GM19452 (cell line): ENCODE data around the gene SLIT3.

Experiments
- ATAC-seq: cut with Tn5 transposase; IDR thresholded peaks from one replicate; pipeline ENCODE4 v1.9.1; 2021; ENCODE audit not compliant: unreplicated experiment

Gene SLIT3

DNA sequence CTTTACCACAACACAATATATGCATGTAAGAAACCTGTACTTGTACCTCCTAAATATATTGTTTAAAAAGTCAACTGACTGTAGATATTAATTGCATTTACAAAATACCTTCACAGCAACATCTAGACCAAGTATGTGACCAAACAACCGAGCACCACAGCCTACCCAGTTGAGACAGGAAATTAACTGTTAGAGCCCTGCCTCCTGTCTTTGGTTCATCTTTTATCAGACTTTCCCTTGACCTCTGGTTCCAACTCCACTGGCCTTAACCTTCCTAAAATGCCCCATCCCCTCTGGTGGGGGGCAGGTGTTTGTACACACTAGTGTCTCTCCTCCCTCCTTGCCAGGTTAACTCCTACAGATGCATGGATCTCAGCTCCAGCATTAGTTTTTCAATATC, 566.8 kb downstream of the SLIT3 start:
- peak; percentile 12 for ATAC-seq

DNA sequence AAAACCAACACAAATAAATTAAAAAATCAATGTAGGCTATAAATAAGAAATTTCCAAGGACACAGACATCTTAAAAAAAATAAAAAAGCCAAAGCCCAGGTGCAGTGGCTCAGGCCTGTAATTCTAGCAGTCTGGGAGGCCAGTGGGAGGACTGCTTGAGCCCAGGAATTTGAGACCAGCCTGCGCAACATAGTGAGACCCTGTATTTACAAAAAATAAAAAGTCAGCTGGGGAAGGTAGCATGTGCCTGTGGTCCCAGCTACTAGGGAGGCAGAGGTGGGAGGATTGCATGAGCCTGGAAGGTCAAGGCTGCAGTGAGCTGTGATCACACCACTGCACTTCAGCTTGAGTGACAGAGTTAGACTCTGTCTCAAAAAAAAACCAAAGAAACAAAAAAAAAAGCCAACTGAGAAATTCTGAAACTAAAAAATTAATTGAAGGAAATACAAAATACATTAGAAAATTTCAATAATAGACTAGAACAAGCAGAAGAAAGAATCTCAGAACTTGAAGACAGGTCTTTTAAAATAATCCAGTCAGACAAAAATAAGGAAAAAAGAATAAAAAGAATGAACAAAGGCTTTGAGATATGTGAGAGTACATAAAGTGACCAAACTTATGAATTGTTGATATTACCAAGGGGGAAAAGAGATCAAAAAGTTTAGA, 572.3 kb downstream of the SLIT3 start:
- ATAC-seq: no peak

- ATAC-seq: no peak
These were observed 573.4 kb downstream of the SLIT3 start for GRCh38 chr5:168727547-168727946.

DNA sequence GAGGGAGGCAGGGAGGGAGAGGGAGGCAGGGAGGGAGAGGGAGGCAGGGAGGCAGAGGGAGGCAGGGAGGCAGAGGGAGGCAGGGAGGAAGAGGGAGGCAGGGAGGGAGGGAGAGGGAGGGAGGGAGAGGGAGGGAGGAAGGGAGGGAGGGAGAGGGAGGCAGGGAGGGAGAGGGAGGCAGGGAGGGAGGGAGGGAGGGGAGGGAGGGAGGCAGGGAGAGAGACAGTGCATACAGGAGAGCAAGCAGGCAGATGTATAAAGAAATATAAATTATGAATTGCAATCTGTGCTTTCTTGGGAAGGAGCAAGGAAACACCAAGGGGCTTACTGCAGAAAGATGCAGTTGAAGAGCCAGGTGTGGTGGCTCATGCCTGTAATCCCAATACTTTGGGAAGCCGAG, 574.6 kb downstream of the SLIT3 start:
- ATAC-seq: no peak

- no peak for ATAC-seq
These were observed 576.7 kb downstream of the SLIT3 start for GRCh38 chr5:168724227-168724626.

DNA sequence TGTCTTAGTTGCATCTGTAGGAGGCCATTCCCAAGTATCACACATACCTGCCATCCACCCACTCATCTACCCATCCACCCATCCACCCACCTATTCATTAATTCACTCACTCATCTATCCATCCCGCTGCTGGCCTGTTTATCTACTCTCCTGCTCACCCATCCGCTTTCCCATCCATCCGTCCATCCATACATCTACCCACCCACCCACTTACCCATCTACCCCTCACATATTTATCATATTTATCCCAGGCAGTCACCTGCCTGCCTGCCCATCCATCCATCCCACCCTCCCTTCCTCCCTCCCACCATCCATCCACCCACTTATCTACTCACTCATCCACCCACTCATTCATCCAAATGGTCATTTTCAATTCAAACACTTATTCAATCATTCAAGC, 577.9 kb downstream of the SLIT3 start:
- no peak for ATAC-seq

GRCh38 chr5:168721966-168722365, 579.0 kb downstream of the SLIT3 start:
- no peak for ATAC-seq

DNA sequence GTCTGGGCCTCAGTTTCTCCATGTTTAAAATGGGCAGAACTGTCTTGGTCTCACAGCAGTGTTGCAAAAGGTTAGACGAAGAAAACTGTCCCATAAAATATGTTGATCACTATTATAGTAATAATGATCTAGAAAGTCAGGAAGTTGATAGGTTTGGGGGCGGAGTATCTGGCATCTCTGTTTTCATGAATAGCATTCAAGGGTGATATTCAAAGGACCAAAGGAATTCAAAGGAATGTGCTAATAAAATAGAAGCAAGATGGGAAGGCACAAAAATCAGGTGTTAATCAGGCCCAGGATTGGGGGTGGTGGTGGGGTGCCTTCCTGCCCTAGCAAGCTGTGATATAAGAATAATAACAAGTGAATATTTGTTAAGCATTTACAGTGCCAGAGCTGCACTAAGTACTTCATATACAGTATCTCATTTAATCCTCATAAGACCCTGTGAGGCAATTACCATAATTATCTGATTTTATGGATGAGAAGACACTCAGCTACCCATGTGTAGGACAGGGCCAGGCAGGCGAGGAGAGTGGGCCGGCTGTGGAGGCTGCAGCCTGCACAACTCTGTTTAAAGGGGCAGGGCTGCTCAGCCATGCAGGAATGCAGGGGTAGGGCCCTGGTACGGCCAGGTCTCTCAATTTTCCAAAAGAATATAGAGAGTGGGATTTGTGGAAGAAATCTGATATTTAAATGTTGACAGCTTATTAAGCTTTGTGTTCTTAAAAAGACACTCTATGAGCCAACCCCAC, 579.8 kb downstream of the SLIT3 start:
- ATAC-seq: no peak

DNA sequence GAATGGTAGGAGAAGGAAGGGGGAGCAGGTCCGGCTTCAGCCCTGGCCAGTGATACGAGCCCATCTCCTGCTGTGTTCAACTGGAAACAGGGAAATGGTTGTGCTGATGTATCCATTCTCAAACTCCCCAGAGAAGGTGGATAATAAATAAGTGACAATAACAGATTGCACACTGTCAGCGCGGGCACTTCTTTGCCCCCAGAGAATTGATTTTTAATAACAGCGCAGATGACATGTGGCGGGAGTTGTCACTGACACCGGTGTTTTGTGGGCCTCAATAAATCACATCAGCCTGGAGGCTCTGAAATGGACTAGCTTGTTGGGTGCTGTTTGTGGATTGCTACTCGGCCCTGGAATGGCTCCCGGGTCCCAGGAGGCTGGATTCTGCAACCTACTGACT, 580.4 kb downstream of the SLIT3 start:
- no peak for ATAC-seq

- no peak for ATAC-seq
These were observed 586.9 kb downstream of the SLIT3 start for GRCh38 chr5:168714046-168714445.

GRCh38 chr5:168713051-168713450, 587.9 kb downstream of the SLIT3 start:
- ATAC-seq: no peak

DNA sequence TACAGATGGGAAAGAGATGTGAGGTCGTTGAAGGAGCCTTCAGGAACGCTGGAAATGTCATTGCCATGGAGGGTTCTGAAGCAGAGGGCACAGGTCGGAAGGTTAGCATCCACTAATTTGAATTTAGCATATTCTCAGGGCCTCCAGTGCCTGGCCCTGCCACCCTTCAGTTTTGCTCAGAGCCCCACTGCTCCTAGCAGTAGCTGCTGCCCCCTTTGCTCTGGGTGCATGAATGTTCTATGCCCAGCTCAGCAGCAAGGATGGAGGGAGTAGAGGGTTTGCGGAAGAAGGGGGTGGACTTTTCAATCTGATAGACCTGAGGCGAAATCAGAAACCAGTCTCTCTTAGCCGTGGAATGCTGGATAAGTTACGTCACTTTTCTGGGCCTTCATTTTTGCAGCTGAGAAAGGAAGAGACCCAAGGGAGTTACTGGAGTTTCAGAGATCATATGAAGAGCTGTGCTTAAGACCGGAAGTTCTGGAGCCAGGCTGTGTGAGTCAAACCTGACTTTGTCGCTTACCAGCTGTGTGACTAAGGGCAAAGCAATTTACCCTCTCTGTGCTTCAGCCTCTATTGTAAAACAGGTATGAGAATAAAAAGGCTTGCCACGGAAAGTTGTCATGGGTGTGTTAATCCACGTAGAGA, 588.5 kb downstream of the SLIT3 start:
- no peak for ATAC-seq

DNA sequence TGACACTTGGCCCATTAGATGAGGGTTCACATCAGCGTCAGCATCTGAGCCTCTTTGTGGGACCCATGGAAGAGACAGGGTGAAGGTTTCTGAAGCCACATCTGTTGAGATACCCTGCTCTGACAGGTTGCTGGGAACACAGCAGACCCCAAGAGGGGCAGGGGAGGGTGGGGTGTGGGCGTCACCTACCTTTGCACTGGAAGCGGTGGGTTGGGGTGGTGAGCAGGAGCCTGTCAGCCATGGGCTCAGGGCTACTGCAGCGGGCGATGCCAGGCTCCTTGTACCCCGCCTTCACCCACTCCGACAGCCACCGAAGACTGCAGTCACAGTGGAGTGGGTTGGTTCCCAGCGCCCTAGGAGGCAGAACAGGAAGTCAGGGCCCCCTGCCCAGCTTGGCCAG, 590.2 kb downstream of the SLIT3 start:
- ATAC-seq: no peak

GRCh38 chr5:168707716-168708695, 592.9 kb downstream of the SLIT3 start:
- ATAC-seq: no peak

GRCh38 chr5:168706655-168707069, 594.3 kb downstream of the SLIT3 start:
- ATAC-seq: no peak

- ATAC-seq: no peak
These were observed 595.6 kb downstream of the SLIT3 start for GRCh38 chr5:168705321-168705720.

- no peak for ATAC-seq
These were observed 598.4 kb downstream of the SLIT3 start for GRCh38 chr5:168702511-168702910.

DNA sequence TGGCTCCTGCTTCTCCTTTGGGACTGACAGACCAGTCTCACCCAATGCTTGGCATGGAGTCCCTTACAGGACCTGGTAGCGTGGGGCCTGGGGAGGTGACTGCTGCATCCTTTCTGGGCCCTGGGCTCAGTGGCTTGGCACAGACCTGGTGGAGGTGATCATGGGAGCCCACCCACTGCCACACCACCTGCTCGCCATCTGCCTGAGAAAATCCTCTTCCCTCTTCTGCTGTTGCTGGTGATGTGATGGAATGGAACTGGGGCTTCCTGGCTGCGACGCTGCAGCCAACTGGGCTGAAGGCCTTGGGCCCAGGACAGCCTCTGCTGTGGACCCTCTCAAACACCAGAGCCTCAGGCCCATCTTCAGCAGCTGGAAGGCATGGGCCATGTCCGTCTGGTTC, 599.3 kb downstream of the SLIT3 start:
- ATAC-seq: no peak

DNA sequence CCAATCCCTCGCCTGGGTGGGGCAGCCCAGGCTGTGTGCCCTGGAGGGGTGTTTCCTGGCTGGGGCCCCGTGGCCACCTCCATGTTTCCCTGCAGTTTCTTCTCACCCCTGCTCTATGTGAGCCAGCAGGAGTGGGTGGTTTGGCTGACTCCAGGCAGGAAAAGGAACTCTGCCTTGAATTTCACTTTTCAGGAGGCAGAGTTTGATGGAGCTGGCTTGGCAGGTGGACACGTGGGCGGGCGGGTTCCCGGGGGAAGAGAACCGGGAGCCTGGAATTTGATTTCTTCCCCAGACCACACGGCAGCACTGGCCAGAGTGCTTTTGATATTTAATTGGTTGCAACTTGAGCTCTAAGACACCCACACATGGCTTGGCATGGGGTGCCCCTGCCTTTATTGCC, 601.9 kb downstream of the SLIT3 start:
- ATAC-seq: no peak

DNA sequence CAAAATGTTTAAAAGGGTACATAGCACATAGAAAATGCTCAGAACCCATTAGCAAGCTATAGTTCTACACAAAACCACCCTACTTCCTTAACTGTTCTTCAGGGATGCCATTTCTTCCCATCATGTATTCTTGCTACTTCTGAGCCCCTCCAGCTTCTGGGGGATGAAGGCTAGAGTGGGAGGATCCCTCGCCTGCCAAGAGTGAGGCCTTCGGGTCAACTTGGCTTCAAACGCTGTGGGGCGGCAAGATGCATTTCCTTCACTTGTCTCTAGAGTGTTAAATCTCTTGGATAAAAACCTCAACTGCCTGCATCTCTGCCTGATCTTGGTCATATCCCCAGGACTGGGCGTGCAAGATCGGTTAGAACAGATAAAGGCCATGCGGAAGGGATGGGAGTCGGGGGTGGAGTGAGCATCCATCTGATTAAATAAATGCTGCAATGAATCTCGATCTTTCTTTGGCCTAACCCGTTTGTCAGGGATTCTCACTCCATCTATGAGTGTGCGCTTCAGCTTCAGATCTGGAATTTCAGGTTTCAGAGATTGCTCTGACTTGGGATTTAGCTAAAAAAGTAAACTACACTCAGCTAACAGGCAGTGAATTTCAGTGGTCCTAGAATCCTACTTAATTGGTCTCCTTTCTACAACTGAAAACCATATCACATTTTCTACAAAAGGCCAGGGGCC, 603.8 kb downstream of the SLIT3 start:
- ATAC-seq: no peak
